Natural killer cell (primary cell): ENCODE data around the gene EMC7. TPM values are rescaled to one million over a fixed set of nuclear protein-coding genes. Genes with fewer than 3 reads are reported as not detected.

Experiments used
- ATAC-seq, 3 donors: fragments of 150-1000 bp in 2 of 3; fragments of 200-7000 bp in 1 of 3; cut with Tn5 transposase; 1 replicate in 1 of 3; 2 replicates in 2 of 3; pipeline ENCODE4 v1.10.0; 2021; ENCODE audit warnings: mild to moderate bottlenecking in 2 of 3, moderate library complexity in 2 of 3
- DNase-seq, 2 donors: peaks; one replicate each; pipeline versions ENCODE4 v3.0.0 to v3.0.0-alpha.2; 2013 to 2021; ENCODE audit warnings: mixed read lengths in 1 of 2
- H3K27ac ChIP-seq: one replicate; pipeline ENCODE4 v1.5.1; 2013; ENCODE audit warnings: mild to moderate bottlenecking, low read length
- H3K27me3 ChIP-seq: one replicate; pipeline ENCODE4 v1.6.1; 2013; ENCODE audit warnings: low read length; ENCODE audit not compliant: control insufficient read depth, insufficient read depth
- H3K36me3 ChIP-seq: one replicate; pipeline ENCODE4 v1.6.1; 2013; ENCODE audit warnings: low read length; ENCODE audit not compliant: control insufficient read depth, insufficient read depth
- H3K4me1 ChIP-seq: one replicate; pipeline ENCODE4 v1.6.1; 2013; ENCODE audit warnings: low read length; ENCODE audit not compliant: control insufficient read depth, insufficient read depth
- H3K4me3 ChIP-seq: one replicate; pipeline ENCODE4 v1.5.1; 2013; ENCODE audit warnings: low read length
- H3K9me3 ChIP-seq: one replicate; pipeline ENCODE4 v1.6.1; 2013; ENCODE audit warnings: low read length; ENCODE audit not compliant: control insufficient read depth, insufficient read depth
- H3K27ac Mint-ChIP-seq, 2 donors: one replicate each; pipeline ENCODE4 v1.8.0; 2022; ENCODE audit warnings: mild to moderate bottlenecking in 2 of 2, mixed read lengths in 2 of 2, moderate library complexity in 1 of 2
- H3K27me3 Mint-ChIP-seq, 2 donors: one replicate each; pipeline ENCODE4 v1.8.0; 2022; ENCODE audit warnings: low read depth in 2 of 2, mixed read lengths in 2 of 2
- H3K36me3 Mint-ChIP-seq: one replicate; pipeline ENCODE4 v1.8.0; 2022; ENCODE audit warnings: mixed read lengths
- H3K4me1 Mint-ChIP-seq, 2 donors: one replicate each; pipeline ENCODE4 v1.8.0; 2022; ENCODE audit warnings: mixed read lengths in 2 of 2
- H3K4me3 Mint-ChIP-seq: one replicate; pipeline ENCODE4 v1.8.0; 2022; ENCODE audit warnings: mild to moderate bottlenecking, moderate library complexity, mixed read lengths
- H3K9me3 Mint-ChIP-seq, 2 donors: one replicate each; pipeline ENCODE4 v1.8.0; 2022; ENCODE audit warnings: mixed read lengths in 2 of 2
- CTCF ChIP-seq: fragments of 200-600 bp; IDR thresholded peaks from one replicate; pipeline ENCODE4 v1.8.0; 2022; ENCODE audit warnings: antibody characterized with exemption
- WGBS: methylation state at CpG from one replicate; pipeline ENCODE4 v1.1.7; 2013; ENCODE audit warnings: missing lambda C conversion rate; ENCODE audit not compliant: insufficient coverage; 5-methylcytosine and 5-hydroxymethylcytosine counted together
- intact Hi-C: fragments of 100-400 bp; cut with micrococcal nuclease; formaldehyde crosslinking; loops from one replicate; pipeline ENCODE4 v1.14.2; 2022
- total RNA-seq, 4 donors: library from RNA; stranded (reverse); fragments of 120-200 nt in 1 of 4; gene quantifications; one replicate each; pipeline versions ENCODE4 v1.2.3 to v1.2.4, GENCODE V29; 2013 to 2022

The EMC7 gene
- total RNA-seq, 3 donors from 2014 or later (not counting 1 experiment from before 2014, with no cell fraction given), result 55.9 to 60.8 (median 59.6) TPM

GRCh38 chr15:34064438-34064837 lies 37.2 kb downstream of the EMC7 start:
- Histone ChIP-seq H3K36me3 (no peaks in the 10 kb centered on the region), H3K4me3 (no peak overlapping the region), H3K9me3 (no peaks in the 10 kb centered on the region), H3K27ac (no peak overlapping the region), H3K4me1 (no peaks in the 10 kb centered on the region), H3K27me3 (no peaks in the 10 kb centered on the region)
- intact Hi-C loops, result no loop called here
- no peaks in the 10 kb centered on the region for H3K36me3 Mint-ChIP-seq
- H3K27ac Mint-ChIP-seq, result no peak overlapping the region
- H3K9me3 Mint-ChIP-seq, result no peaks in the 10 kb centered on the region
- no peak for ATAC-seq
- no peaks in the 10 kb centered on the region for H3K27me3 Mint-ChIP-seq
- WGBS, result no CpG with 5 or more reads among the region's 1 CpG
- no peak for DNase-seq
- peaks cover 6 to 7% of the 10 kb centered on the region in 2 donors for H3K4me1 Mint-ChIP-seq
- H3K4me3 Mint-ChIP-seq, result no peak overlapping the region
- no peak for TF ChIP-seq CTCF

- no peaks in the 10 kb centered on the region for H3K36me3 ChIP-seq
- Mint-ChIP-seq H3K36me3 (no peaks in the 10 kb centered on the region), H3K4me1 (peaks cover 6 to 7% of the 10 kb centered on the region in 2 donors), H3K9me3 (no peaks in the 10 kb centered on the region), H3K27me3 (no peaks in the 10 kb centered on the region), H3K27ac (no peak overlapping the region), H3K4me3 (no peak overlapping the region)
- H3K4me1 ChIP-seq, result no peaks in the 10 kb centered on the region
- H3K27me3 ChIP-seq, result no peaks in the 10 kb centered on the region
- no peak for DNase-seq
- ATAC-seq, result no peak
- H3K4me3 ChIP-seq, result no peak overlapping the region
- 97% methylated on average over 3 of the region's 3 CpGs for WGBS
- no peaks in the 10 kb centered on the region for H3K9me3 ChIP-seq
- intact Hi-C loops, result no loop called here
- no peak overlapping the region for H3K27ac ChIP-seq
- TF ChIP-seq CTCF, result no peak
Observed at GRCh38 chr15:34059946-34060345, 41.7 kb downstream of the EMC7 start.

- Mint-ChIP-seq H3K9me3 (no peaks in the 10 kb centered on the region), H3K27me3 (no peaks in the 10 kb centered on the region), H3K4me3 (no peak overlapping the region), H3K4me1 (peaks cover 6 to 7% of the 10 kb centered on the region in 2 donors), H3K36me3 (no peaks in the 10 kb centered on the region), H3K27ac (no peak overlapping the region)
- no peaks in the 10 kb centered on the region for H3K4me1 ChIP-seq
- no peak for DNase-seq
- no peak for ATAC-seq
- no peaks in the 10 kb centered on the region for H3K9me3 ChIP-seq
- intact Hi-C loops, result no loop called here
- no peaks in the 10 kb centered on the region for H3K36me3 ChIP-seq
- no peak for TF ChIP-seq CTCF
- 62% methylated on average over 2 of the region's 2 CpGs for WGBS
- no peak overlapping the region for H3K4me3 ChIP-seq
- H3K27me3 ChIP-seq, result no peaks in the 10 kb centered on the region
- H3K27ac ChIP-seq, result no peak overlapping the region
Observed at GRCh38 chr15:34059476-34059875, 42.2 kb downstream of the EMC7 start.

GRCh38 chr15:34056911-34057310 lies 44.8 kb downstream of the EMC7 start:
- H3K36me3 ChIP-seq, result no peaks in the 10 kb centered on the region
- ATAC-seq (no peak), DNase-seq (no peak)
- H3K27me3 ChIP-seq, result no peaks in the 10 kb centered on the region
- no peaks in the 10 kb centered on the region for H3K27me3 Mint-ChIP-seq
- no peak for TF ChIP-seq CTCF
- intact Hi-C loops, result no loop called here
- H3K4me3 ChIP-seq, result no peak overlapping the region
- H3K4me1 ChIP-seq, result no peaks in the 10 kb centered on the region
- no peaks in the 10 kb centered on the region for H3K36me3 Mint-ChIP-seq
- no peak overlapping the region for H3K27ac Mint-ChIP-seq
- no peak overlapping the region for H3K27ac ChIP-seq
- H3K4me3 Mint-ChIP-seq, result no peak overlapping the region
- H3K4me1 Mint-ChIP-seq, result peaks cover 3 to 4% of the 10 kb centered on the region in 2 donors
- no peaks in the 10 kb centered on the region for H3K9me3 ChIP-seq
- 82% methylated on average over 4 of the region's 5 CpGs for WGBS
- H3K9me3 Mint-ChIP-seq, result no peaks in the 10 kb centered on the region
